ENCODE data around the gene TSGA10.
A peak's percentile ranks its signal among the peaks of the same experiment; 100 is the strongest.
"Not testable (repeated sequence)": the region's sequence is repeated elsewhere in the genome, so short reads cannot be mapped to it uniquely, and the experiment has no call there.

TSGA10 gene

GRCh38 chr2:99154643-99155536 is at the start of gene TSGA10, which contains the start of gene LIPT1:
TSGA10 (minus strand) TSS chr2:99154942; CDS start chr2:99109439, 45,503 bp downstream.
LIPT1 (plus strand) TSS chr2:99154967; CDS start chr2:99161958, 6,991 bp downstream.
- peak; percentile 75 to 89 (median 85) for DNase-seq (ENCODE audit: low read depth in 4 of 4, low spot score in 1 of 4)

- DNase-seq (ENCODE audit: low read depth in 4 of 4, low spot score in 1 of 4): no peak
These were observed 47.4 kb upstream of the TSGA10 start for GRCh38 chr2:99201959-99202678.

- DNase-seq (ENCODE audit: low read depth in 4 of 4, low spot score in 1 of 4): no peak
These were observed 45.5 kb upstream of the TSGA10 start for GRCh38 chr2:99200076-99200800.

GRCh38 chr2:99198103-99198841 is 43.5 kb upstream of the TSGA10 start:
- no peak for DNase-seq (ENCODE audit: low read depth in 4 of 4, low spot score in 1 of 4)

- DNase-seq (ENCODE audit: low read depth in 4 of 4, low spot score in 1 of 4): not testable (repeated sequence)
These were observed 37.6 kb upstream of the TSGA10 start for GRCh38 chr2:99192364-99192763.

GRCh38 chr2:99190548-99190947 is 35.8 kb upstream of the TSGA10 start:
- no peak for DNase-seq (ENCODE audit: low read depth in 4 of 4, low spot score in 1 of 4)

- DNase-seq (ENCODE audit: low read depth in 4 of 4, low spot score in 1 of 4): no peak
These were observed 33.6 kb upstream of the TSGA10 start for GRCh38 chr2:99188357-99188756.

- DNase-seq (ENCODE audit: low read depth in 4 of 4, low spot score in 1 of 4): no peak
These were observed 32.3 kb upstream of the TSGA10 start for GRCh38 chr2:99187011-99187410.

- DNase-seq (ENCODE audit: low read depth in 4 of 4, low spot score in 1 of 4): no peak
These were observed 30.1 kb upstream of the TSGA10 start for GRCh38 chr2:99184811-99185210.

GRCh38 chr2:99183025-99183424 is 28.3 kb upstream of the TSGA10 start:
- no peak for DNase-seq (ENCODE audit: low read depth in 4 of 4, low spot score in 1 of 4)

- no peak for DNase-seq (ENCODE audit: low read depth in 4 of 4, low spot score in 1 of 4)
These were observed 26.9 kb upstream of the TSGA10 start for GRCh38 chr2:99181624-99182000.

- DNase-seq (ENCODE audit: low read depth in 4 of 4, low spot score in 1 of 4): peak; percentile 63 to 81 (median 74)
These were observed 26.2 kb upstream of the TSGA10 start, which contains the start of the genes MITD1 and MRPL30 for GRCh38 chr2:99180755-99181623. MITD1 (minus strand) TSS chr2:99181058; CDS start chr2:99180981, 77 bp downstream. MRPL30 (plus strand) TSS chr2:99181184; CDS start chr2:99186204, 5,020 bp downstream.

GRCh38 chr2:99171377-99172140 is 16.8 kb upstream of the TSGA10 start:
- no peak for DNase-seq (ENCODE audit: low read depth in 4 of 4, low spot score in 1 of 4)

GRCh38 chr2:99169534-99169933 is 14.8 kb upstream of the TSGA10 start:
- no peak for DNase-seq (ENCODE audit: low read depth in 4 of 4, low spot score in 1 of 4)

- no peak for DNase-seq (ENCODE audit: low read depth in 4 of 4, low spot score in 1 of 4)
These were observed 11.5 kb upstream of the TSGA10 start for GRCh38 chr2:99166218-99166617.

- no peak for DNase-seq (ENCODE audit: low read depth in 4 of 4, low spot score in 1 of 4)
These were observed 4.9 kb upstream of the TSGA10 start for GRCh38 chr2:99159594-99159993.

- no peak for DNase-seq (ENCODE audit: low read depth in 4 of 4, low spot score in 1 of 4)
These were observed 3.9 kb upstream of the TSGA10 start for GRCh38 chr2:99158599-99158998.

GRCh38 chr2:99156891-99157290 is 2.1 kb upstream of the TSGA10 start:
- DNase-seq (ENCODE audit: low read depth in 4 of 4, low spot score in 1 of 4): no peak
